GM21390 (cell line): ENCODE results near the gene CIAO2A.
A peak's percentile ranks its signal among the peaks of the same experiment; 100 is the strongest.
"Not testable (repeated sequence)": the region's sequence is repeated elsewhere in the genome, so short reads cannot be mapped to it uniquely, and the experiment has no call there.

ENCODE experiments used
- ATAC-seq: cut with Tn5 transposase; IDR thresholded peaks from one replicate; pipeline ENCODE4 v1.9.1; 2021; ENCODE audit not compliant: unreplicated experiment

CIAO2A gene, protein sequence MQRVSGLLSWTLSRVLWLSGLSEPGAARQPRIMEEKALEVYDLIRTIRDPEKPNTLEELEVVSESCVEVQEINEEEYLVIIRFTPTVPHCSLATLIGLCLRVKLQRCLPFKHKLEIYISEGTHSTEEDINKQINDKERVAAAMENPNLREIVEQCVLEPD

DNA sequence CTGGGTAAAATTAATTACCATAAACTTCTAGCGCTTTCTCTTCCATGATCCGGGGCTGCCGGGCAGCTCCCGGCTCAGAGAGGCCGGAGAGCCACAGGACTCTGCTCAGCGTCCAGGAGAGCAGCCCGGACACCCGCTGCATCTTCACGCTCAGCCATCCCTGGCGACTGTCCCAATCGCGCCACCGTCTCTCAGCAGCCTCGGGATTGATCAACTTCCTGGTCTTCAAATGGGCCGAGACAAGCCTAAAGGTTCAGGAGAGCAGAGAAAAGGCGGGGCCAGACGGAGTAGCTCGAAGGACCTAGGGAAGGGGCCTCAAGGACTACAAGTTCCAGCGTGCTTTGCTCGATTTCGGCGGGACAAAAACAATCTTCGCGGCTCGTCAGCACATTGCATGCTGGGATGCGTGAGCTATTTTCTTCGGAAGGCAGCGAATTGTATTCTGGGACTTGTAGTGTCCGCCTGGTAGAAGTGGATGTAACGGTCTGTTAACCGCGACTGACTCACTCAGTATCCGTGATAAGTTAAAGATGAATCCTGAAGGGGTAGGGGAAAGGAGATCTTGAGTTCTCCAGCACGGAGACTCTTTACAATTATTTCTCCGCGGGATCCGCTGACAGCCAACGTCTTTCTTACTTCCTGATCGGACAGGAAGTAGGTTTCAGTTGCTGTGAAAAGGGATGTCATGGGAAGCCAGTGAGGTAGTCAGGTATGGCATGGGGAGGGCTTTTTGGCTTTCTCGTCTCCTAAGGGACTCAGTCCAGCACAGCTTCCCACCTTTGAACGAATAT is at the start of gene CIAO2A:
CIAO2A (minus strand) TSS at position 212 of the 791 bp plus-strand sequence; CDS start at position 142, 70 bp downstream.
- ATAC-seq = peak; percentile 63

DNA sequence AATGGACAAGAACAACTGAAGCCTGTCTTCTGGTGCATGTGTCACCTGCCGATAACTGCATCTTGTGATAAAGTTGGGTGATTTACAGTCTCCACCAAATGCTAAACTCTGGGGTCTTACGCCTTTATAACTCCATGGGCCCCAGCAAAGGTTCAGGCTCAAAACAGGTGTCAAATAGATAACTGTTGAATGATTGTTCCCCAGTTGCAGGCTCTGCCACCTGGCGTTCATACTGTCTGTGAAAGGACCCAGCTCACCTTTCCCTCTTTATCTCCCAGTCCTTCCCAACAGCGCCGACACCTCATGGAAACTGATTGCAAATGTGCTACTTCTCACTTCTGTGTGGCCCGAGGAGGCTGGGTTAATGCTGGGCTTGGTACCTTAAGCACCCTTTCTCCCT is 49.6 kb upstream of the CIAO2A start:
- ATAC-seq = no peak

DNA sequence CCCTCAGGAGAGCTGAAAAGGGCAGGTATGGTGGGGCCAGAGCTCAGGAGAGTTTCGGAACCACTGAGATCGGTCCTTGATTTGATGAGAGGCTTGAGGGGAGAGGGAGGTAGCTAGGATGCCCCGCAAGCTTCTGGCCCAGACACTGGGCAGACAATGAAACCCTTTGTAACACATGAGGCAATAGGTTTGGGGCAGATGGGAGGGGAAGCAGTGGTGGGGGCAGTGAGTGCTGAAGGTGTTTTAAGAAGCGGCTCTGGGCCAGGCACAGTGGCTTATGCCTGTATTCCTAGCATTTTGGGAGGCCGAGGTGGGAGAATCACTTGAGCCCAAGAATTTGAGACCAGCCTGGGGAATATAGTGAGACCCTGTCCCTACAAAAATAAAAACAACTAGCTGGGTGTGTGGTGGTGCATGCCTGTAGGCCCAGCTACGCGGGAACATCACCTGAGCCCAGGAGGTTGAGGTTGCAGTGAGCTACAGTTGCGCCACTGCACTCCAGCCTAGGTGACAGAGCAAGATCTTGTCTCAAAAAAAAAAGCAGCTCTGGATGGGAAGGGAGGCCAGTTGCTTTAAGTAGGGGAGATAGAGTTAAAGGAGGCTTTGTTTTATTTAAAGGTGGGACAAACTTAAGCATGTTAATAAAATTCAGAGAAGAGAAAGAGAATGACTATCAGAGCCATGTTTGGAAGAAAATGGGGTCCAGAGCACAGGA is 48.3 kb upstream of the CIAO2A start:
- ATAC-seq = no peak

DNA sequence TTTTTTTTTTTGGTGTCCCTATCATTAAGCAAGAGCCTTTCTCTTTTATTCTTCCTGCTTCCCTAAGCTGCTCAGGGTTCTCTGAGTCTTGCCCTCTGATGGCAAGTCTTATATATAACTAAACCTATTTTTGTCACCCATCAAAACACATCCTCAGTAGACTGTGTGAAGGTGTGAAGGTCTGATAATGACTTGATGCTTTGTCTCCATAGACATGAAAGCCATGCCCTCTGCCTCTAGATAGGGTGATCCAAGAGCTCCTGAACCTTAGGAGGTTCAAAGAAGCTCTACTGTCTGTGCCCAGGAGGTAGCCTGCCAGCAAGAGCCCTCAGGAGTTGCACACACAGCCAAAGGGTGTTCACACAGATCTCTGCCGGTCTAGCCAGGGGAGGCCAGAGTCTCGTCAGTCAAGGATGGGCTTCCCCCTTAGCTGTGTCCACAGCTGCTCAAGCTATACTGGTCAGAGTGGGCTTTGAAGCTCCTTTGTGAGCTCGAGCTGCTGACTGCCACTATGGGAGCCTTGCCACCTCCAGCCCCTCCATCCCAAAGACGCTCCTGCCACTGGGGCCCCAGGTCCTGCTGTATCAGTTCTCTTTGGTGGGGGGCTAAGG is 44.8 kb upstream of the CIAO2A start:
- no peak for ATAC-seq

DNA sequence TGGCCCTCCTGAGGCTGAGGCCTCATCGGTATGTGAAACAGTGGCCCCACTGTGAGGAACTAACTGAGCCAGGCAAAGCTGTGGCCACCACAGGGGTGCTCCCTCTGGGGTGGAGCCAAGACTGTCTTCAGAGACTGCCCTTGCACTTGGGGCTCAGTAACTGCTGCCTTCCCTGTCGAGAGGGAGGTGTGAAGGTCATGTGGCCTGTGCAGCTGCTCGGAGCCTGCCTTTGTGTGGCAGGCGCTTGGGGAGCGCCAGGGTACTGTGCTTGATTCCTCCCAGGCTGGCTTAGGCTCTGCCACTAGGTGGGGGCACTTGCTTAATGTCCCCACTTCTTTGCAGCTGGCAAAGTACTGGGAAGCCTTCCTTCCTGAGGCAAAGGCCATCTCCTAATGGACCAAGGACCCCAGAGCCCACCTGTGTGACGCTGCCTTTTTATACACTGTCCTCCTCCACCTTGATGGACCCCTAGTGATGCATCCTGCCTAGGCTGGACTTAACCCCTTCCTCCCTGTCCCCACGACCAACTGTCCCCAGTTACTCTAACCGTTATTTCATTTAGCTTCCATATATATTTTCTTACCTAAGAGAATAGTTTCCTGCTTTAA is 43.7 kb upstream of the CIAO2A start:
- no peak for ATAC-seq

DNA sequence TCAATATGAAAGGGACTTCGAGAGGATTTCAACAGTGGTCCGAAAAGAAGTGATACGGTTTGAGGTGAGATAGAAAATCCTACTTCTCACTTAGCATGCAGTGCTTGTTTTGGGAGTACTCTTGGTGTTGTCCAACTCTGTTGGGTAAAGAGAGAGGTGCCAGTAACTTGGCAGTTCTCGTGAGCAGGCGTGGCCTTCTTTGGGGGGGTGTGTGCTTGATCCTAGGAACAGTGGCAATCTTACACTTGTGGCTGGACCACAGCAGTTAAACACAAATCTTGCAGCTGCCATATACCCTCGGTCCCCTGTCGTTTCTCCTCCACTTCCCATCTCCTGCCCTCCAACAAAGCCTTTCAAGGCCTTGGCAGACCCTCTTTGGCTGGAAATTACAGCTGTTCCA is 42.7 kb upstream of the CIAO2A start:
- no peak for ATAC-seq

DNA sequence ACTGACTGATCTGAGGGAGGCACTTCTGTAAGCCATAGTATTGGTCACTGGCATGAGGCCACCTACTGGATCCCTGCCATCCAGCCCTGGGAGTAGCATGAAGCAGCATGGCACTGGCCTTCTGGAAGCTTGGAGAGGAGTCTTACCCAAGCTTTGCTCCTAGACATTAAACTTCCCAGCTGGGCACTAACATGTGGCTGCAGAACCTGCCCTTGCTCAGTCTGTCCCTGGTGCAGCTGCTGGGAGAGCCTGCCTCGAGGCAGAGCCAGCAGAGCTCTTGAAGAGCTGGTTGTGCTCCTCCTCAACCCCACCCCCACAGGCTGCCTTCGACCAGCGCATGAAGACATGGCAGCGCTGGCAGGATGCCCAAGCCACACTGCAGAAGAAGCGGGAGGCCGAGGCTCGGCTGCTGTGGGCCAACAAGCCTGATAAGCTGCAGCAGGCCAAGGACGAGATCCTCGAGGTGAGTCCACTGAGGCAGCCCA is 40.7 kb upstream of the CIAO2A start:
- ATAC-seq = no peak

DNA sequence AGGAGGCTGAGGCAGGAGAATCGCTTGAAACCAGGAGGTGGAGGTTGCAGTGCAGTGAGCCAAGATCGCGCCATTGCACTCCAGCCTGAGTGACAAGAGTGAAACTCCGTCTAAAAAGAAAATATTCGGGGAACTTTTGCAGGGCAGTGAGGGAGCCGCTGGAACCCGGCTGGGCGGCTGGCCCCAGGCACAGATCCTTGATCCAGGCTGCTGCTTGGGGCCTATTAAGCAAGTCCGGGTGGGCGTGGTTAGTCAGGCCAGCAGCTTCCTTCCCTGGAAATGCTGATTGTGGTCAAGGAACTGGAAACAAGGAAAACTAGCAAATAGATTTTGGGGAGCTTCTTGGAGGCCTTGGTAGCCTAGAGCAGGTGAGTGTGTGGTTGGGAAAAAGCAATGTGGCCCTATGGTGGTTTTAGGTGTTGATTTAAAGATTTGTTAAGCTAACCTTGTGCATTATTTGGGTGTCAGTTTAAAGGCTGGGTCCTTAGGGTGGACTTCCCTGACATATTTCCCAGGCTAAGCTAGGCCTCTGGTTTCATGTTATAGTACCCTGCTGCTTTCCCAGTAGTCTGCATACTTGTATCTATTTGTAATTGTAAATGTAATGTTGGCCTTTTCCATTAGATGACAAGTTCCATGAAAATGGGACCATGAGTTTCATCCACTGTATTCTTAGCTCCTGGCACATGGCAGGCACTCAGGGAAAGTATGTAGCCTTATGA is 40.1 kb upstream of the CIAO2A start:
- ATAC-seq = no peak

DNA sequence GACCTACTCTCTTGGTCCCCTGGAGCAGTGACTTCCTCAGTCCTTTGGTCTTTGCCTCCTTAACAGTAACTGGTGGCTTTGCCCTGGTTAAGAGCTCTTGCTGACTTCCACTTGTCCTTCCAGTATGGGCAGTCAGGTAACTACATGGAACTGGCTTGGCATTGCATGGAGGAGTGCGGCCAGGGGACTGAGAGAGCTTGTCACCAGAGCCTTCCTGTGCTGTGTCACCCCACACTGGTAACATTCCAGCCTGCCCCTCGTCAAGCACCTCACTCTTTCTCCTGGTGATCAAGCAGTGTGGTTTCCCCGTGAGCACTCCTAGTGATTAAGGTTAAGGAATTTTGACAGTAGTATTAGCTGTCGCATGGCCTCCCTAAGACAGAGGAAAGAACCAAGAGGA is 38.6 kb upstream of the CIAO2A start:
- ATAC-seq = no peak

DNA sequence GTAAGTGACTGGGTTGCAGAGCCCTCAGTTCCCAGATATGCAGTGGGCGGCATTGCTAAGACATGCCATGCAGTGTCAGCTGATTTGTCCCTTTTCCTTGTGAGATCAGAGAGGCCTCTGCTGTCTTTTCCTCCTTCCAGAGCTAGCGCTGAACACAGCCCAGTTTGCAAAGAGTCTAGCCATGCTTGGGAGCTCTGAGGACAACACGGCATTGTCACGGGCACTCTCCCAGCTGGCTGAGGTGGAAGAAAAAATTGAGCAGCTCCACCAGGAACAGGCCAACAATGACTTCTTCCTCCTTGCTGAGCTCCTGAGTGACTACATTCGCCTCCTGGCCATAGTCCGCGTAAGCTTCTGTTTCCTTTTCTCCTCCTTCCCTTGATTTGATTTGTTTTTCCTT is 37.9 kb upstream of the CIAO2A start:
- no peak for ATAC-seq

DNA sequence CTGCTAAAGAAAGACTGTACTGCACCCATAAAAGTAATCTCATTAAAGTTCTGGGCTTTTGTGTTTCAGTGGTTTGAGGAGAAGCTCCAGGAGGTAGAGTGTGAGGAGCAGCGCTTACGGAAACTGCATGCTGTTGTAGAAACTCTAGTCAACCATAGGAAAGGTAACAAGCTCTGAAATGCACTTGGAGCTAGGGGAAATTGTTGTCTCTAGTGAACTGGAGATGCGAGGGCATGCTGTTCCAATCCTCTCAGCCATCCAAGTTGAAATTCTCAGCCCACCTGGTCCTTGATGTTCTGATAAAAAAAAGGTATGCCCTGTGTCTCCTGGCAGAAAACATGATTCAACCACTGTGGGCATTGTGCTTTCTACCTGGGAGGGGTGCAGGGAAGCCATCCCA is 36.5 kb upstream of the CIAO2A start:
- ATAC-seq = no peak

DNA sequence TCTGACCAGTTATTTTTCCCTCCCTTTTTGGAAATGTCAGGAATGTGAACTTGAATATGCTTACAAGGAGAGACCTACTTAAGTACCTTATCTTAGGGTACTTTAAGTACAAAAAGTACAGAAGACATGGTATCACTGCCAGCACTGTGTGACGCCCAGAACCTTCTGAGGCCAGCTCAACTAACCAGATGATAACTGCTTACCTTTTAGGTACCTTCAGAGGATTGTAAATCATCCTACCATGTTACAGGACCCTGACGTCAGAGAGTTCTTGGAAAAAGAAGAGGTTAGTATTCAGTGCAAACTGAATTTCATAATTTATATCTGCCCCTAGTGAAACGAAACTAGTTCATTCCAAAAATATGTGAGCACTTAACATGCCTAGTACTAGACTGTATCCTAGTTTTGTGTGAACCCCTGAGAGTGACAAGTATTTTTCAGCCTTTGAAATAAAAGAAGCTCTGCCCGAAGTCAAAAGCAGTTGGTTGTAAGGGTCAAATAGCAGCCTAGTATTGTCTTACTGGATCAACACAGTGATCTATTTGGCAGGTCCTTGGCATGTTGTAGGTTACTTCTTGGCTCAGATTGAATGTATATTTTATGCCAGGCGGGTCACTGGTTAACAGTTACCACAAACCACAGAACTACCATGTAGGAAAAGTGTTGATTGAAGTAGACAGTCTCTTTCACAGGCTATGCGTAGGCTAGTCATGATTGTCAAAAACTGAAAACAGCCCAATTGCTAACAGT is 34.1 kb upstream of the CIAO2A start:
- no peak for ATAC-seq

DNA sequence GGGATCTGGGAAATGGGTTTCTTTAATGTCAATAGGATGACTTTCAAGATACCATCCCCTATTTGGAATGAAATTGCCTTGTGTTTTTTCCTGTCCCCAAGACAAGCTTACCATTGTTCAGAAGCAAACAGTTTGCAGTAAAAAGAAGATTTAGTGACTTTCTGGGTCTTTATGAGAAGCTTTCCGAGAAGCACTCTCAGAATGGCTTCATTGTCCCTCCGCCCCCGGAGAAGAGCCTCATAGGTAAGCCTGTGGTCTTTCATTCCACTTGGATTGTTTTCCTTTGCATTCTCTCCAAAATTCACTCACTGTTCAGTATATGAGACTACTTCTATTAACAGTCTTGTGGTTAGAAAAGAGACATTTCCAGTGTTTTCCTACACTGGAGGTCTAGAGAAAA is 32.3 kb upstream of the CIAO2A start:
- no peak for ATAC-seq

DNA sequence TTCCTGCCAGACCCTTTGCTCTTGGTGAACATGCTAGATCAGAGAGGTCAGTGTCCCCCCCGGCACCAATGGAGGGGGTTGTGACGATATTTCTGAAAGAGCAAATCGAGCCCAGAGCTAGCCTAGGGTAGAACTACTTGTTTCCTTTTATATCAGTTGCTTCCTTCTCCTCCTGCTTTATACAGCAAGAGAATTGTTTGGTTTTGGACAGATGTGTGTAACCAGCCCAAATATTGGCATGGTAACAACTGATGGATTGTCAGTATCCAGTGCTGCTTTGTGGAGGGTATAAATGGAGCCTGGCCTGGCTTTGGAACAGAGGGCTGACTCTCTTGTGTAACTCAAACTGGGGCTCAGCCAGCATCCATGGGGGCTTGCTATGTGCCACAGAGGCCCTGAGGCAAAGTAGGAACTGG is 29.3 kb upstream of the CIAO2A start:
- no peak for ATAC-seq

DNA sequence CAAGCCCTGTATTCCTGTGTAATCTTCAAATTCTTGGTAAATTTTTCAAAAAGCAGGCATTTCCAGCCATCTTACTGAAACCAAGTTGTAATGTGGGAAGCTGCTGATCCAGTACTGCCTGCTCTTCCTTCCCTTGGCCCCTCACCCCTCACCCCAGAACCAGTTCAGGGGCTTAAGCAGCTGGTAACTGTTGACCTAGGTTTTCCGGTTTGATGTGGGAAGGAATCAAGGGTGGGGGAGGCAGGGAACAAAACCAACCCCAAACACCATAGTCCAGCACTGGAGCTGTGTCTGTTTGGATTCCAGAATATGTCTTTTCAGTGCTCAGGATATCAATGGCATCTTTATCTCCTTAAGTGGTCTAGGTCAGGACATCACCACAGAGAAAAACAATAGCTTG is 28.8 kb upstream of the CIAO2A start:
- no peak for ATAC-seq

DNA sequence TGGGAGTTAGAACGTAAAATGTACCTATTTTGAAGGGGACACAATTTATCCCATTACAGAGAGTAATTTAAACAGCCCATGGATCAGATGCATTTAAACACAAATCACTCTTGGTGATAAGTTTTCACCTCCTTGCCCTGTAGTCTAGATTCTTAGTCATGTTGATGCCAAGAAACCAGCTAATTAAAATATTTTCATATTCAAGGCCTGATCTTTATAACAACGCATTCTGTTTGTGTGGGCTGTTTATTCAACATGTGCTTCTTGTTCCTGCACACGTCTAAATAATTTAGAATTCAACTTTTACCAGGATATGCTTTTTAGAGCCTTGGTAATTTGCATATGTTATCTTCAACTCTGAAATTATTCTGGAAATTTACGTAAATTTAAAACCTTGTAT is 28.0 kb upstream of the CIAO2A start:
- ATAC-seq = no peak

DNA sequence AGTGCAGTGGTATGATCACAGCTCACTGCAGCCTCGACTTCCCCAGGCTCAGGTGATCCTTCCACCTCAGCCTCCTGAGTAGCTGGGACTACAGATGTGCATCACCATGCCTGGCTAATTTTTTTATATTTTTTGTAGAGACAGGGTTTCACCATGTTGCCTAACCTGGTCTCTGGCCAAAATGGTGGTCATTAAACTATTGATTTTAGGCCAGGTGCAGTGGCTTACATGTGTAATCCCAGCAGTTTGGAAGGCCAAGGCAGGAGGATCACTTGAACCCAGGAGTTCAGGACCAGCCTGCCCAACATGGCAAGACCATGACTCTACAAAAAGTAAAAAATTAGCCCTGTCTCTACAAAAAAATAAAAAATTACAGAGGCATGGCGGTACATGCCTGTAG is 26.7 kb upstream of the CIAO2A start:
- ATAC-seq = not testable (repeated sequence)

DNA sequence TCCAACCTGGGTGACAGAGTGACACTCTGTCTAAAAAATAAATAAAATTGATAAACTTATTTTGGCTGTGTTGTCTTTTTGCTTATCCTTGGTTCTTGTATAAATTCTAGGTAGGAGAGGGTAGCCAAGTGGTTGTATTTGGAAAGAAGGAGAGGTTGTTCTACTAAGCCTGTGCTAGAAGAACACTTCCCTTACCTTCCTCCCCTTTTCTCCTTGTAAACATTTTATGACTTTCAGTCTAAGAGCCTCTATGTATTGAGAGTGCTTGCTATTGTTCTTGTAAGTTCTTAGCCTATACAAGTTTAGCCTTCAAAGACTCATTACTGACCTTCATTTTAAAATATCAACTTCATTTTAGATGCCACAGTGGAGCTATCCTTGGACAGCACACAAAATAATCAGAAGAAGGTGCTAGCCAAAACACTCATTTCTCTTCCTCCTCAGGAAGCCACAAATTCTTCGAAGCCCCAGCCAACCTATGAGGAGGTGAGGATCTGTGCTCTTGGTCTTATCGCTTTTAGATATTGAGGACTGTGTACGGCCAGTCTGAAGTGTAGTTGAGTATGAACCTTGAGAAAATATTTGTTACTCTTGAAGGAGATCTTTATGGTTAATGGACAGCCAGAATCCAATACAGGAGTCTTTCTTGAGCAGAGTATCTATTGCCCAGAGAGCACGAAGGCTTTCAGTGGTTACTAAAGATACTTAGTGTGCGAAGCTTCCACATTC is 24.3 kb upstream of the CIAO2A start:
- no peak for ATAC-seq

DNA sequence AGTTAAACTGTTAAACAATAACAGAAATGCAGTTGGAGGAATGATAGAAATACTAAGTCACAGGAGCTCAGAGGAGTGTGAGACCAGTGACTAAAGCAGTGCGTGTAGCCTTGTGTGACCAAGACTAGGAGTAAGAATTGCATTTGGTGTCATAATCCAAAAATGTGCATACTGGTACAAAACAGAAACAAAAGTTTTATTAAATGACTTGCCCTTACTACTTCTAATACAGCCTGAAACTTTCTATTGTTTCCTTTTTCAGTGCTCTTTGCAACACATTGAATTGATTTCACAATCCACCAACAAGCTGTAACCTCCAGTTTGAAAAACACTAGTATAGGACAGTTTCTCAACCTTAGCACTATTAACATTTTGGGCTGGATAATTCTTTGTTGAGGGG is 19.3 kb upstream of the CIAO2A start:
- peak; percentile 55 for ATAC-seq
